Panc1 (cell line): ENCODE measurements around the gene MOCS2. TPM values are rescaled to one million over a fixed set of nuclear protein-coding genes. Genes with fewer than 3 reads are reported as not detected.

Experiments used
- ATAC-seq: fragments of 200-7000 bp; cut with Tn5 transposase; 2 replicates; pipeline ENCODE4 v1.9.1; 2020; ENCODE audit warnings: mild to moderate bottlenecking, moderate library complexity
- BruUV-seq: library from RNA; stranded (reverse); fragments of 400-500 nt; replicated peaks from 2 replicates; lab custom pipeline; 2021; lab: Mats Ljungman, UMichigan
- CTCF ChIA-PET: fragments of 300-600 bp; sonication (Branson Sonifier 250); formaldehyde crosslinking; loops from one replicate; lab custom pipeline; 2022; ENCODE audit warnings: antibody characterized with exemption; lab: Charles Lee
- POLR2A ChIA-PET: fragments of 300-600 bp; sonication (Branson Sonifier 250); formaldehyde crosslinking; loops from one replicate; lab custom pipeline; 2022; ENCODE audit warnings: antibody characterized with exemption; lab: Charles Lee
- DNase-seq: peaks from one replicate; pipeline ENCODE4 v3.0.0-alpha.2; 2010; ENCODE audit warnings: low read depth, low spot score
- H3K27ac ChIP-seq: 2 replicates; pipeline ENCODE4 v1.5.1; 2011; ENCODE audit warnings: mild to moderate bottlenecking, low read length, inconsistent platforms
- H3K27me3 ChIP-seq: fragments of 200-500 bp; sonication (Bioruptor generic); 2 replicates; pipeline ENCODE4 v1.6.0; 2014; ENCODE audit warnings: low read length, inconsistent platforms; ENCODE audit not compliant: control insufficient read depth, insufficient read depth
- H3K36me3 ChIP-seq: fragments of 200-500 bp; sonication (Bioruptor generic); 2 replicates; pipeline ENCODE4 v1.5.1; 2014; ENCODE audit warnings: inconsistent platforms, mild to moderate bottlenecking, low read length, moderate library complexity; ENCODE audit not compliant: control insufficient read depth, insufficient read depth
- H3K4me1 ChIP-seq: 2 replicates; pipeline ENCODE4 v1.5.1; 2011; ENCODE audit warnings: inconsistent platforms, mild to moderate bottlenecking, low read length, moderate library complexity; ENCODE audit not compliant: control insufficient read depth, insufficient read depth
- H3K4me3 ChIP-seq, 2 experiments: 2 replicates each; pipeline ENCODE4 v1.5.1; 2011 to 2012; ENCODE audit warnings: low read depth in 2 of 2, low read length in 2 of 2, mild to moderate bottlenecking in 2 of 2, inconsistent platforms in 1 of 2, moderate library complexity in 1 of 2
- H3K9me3 ChIP-seq: fragments of 200-500 bp; sonication (Bioruptor generic); 2 replicates; pipeline ENCODE4 v1.5.1; 2014; ENCODE audit warnings: low read depth, mild to moderate bottlenecking, inconsistent platforms, low read length, moderate library complexity; ENCODE audit not compliant: control insufficient read depth, insufficient read depth
- POLR2AphosphoS5 ChIP-seq: IDR thresholded peaks from 2 replicates; pipeline ENCODE4 v1.6.1; 2012; ENCODE audit warnings: mild to moderate bottlenecking, low read depth, low read length, moderate library complexity
- SIN3A ChIP-seq: IDR thresholded peaks from 2 replicates; pipeline ENCODE4 v1.6.1; 2012; ENCODE audit warnings: low read depth, mild to moderate bottlenecking, low read length, moderate library complexity, borderline replicate concordance; ENCODE audit not compliant: insufficient read depth
- TCF7L2 ChIP-seq: IDR thresholded peaks from 2 replicates; pipeline ENCODE4 v1.6.1; 2011; ENCODE audit warnings: mild to moderate bottlenecking, low read depth, low read length, inconsistent platforms
- in situ Hi-C: cut with HindIII; loops from 2 replicates; pipeline ENCODE4 v1.10.0; 2016; ENCODE audit warnings: low sequenced_read_pairs, low pct_unique_long_range_greater_than_20kb
- intact Hi-C: fragments of 100-400 bp; cut with micrococcal nuclease; formaldehyde crosslinking; loops from one replicate; pipeline ENCODE4 v1.10.0; 2022; ENCODE audit not compliant: unreplicated experiment
- total RNA-seq: library from RNA; stranded (reverse); gene quantifications from one replicate; pipeline ENCODE4 v1.2.1, GENCODE V29; 2021; ENCODE audit not compliant: unreplicated experiment
- TF ChIP-seq, protein P1 (sequence below), 2 experiments: IDR thresholded peaks; 2 replicates each; pipeline ENCODE4 v1.6.1; 2011 to 2012; ENCODE audit warnings: low read depth in 2 of 2, control low read depth in 1 of 2, low read length in 1 of 2, mild to moderate bottlenecking in 1 of 2, moderate library complexity in 1 of 2; ENCODE audit not compliant: insufficient read depth in 1 of 2
- TF ChIP-seq, protein P2 (sequence below): fragments of 450-650 bp; IDR thresholded peaks from 2 replicates; pipeline ENCODE4 v1.5.1; 2017; ENCODE audit warnings: mild to moderate bottlenecking

MOCS2 gene
- total RNA-seq, 1 experiment from 2014 or later = 39.5 TPM

DNA sequence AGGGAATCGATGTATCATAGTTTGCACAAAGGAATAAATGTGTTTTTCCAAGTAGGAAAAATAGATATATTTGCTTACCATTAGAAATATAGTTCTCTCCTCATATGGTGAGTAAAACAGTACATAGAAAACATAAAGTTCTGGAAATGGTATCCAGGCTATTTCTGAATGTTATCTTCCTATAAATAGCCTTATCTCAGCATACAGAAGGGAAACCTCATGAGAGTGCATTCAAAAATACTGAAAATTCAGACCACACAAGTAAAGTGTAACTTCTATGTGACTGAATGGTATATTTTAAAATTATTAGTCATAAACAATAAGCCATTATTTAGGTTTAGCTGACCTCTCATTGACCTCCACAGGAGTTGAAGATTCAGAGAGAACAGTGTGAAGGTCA lies 43.5 kb downstream of the MOCS2 start:
- H3K27ac ChIP-seq = no peak overlapping the region
- ChIA-PET CTCF (no interaction called here), POLR2A (no interaction called here)
- ATAC-seq (no peak), DNase-seq (no peak)
- no peak overlapping the region for H3K4me3 ChIP-seq
- TF ChIP-seq TCF7L2 (no peak), SIN3A (no peak), POLR2AphosphoS5 (no peak)
- TF ChIP-seq, protein P1, sequence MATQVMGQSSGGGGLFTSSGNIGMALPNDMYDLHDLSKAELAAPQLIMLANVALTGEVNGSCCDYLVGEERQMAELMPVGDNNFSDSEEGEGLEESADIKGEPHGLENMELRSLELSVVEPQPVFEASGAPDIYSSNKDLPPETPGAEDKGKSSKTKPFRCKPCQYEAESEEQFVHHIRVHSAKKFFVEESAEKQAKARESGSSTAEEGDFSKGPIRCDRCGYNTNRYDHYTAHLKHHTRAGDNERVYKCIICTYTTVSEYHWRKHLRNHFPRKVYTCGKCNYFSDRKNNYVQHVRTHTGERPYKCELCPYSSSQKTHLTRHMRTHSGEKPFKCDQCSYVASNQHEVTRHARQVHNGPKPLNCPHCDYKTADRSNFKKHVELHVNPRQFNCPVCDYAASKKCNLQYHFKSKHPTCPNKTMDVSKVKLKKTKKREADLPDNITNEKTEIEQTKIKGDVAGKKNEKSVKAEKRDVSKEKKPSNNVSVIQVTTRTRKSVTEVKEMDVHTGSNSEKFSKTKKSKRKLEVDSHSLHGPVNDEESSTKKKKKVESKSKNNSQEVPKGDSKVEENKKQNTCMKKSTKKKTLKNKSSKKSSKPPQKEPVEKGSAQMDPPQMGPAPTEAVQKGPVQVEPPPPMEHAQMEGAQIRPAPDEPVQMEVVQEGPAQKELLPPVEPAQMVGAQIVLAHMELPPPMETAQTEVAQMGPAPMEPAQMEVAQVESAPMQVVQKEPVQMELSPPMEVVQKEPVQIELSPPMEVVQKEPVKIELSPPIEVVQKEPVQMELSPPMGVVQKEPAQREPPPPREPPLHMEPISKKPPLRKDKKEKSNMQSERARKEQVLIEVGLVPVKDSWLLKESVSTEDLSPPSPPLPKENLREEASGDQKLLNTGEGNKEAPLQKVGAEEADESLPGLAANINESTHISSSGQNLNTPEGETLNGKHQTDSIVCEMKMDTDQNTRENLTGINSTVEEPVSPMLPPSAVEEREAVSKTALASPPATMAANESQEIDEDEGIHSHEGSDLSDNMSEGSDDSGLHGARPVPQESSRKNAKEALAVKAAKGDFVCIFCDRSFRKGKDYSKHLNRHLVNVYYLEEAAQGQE (IDR thresholded peaks at IDR 0.05; ENCODE audit: insufficient read depth in 1 of 2, low read depth in 2 of 2, low read length in 1 of 2) = no peak
- TF ChIP-seq, protein P2, sequence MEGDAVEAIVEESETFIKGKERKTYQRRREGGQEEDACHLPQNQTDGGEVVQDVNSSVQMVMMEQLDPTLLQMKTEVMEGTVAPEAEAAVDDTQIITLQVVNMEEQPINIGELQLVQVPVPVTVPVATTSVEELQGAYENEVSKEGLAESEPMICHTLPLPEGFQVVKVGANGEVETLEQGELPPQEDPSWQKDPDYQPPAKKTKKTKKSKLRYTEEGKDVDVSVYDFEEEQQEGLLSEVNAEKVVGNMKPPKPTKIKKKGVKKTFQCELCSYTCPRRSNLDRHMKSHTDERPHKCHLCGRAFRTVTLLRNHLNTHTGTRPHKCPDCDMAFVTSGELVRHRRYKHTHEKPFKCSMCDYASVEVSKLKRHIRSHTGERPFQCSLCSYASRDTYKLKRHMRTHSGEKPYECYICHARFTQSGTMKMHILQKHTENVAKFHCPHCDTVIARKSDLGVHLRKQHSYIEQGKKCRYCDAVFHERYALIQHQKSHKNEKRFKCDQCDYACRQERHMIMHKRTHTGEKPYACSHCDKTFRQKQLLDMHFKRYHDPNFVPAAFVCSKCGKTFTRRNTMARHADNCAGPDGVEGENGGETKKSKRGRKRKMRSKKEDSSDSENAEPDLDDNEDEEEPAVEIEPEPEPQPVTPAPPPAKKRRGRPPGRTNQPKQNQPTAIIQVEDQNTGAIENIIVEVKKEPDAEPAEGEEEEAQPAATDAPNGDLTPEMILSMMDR = no peak
- no TSS peak for BruUV-seq
- H3K9me3 ChIP-seq = no peaks in the 10 kb centered on the region
- H3K4me1 ChIP-seq = peaks cover 3% of the 10 kb centered on the region; the same call in 1 of the 2 replicates
- in situ Hi-C loops = no loop called here
- intact Hi-C loops = no loop called here
- H3K36me3 ChIP-seq = peaks cover 26% of the 10 kb centered on the region
- H3K27me3 ChIP-seq = no peaks in the 10 kb centered on the region

DNA sequence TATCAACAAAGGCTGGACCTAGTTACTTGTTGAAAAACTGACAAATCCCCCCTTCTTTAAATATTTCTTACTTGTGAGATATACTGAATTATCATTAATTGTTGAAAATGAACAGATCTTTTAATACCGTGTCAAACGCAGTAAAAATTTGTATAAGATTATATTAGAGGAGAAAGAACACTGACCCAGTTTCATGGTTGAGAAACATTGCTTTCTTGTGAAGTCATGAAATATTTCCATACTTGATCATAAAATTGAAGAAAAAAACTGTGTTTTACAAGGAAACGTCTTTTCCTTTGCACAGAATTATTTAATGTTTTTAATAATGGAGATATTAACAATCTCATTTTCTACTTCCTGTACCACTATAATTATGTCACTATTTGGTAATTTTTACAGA lies 45.8 kb downstream of the MOCS2 start:
- Histone ChIP-seq H3K9me3 (no peaks in the 10 kb centered on the region), H3K27ac (no peak overlapping the region), H3K27me3 (no peaks in the 10 kb centered on the region), H3K4me1 (no peaks in the 10 kb centered on the region), H3K36me3 (peaks cover 21% of the 10 kb centered on the region), H3K4me3 (no peak overlapping the region)
- ChIA-PET POLR2A (no interaction called here), CTCF (no interaction called here)
- intact Hi-C loops = no loop called here
- in situ Hi-C loops = no loop called here
- ATAC-seq = no peak
- no peak for DNase-seq
- TF ChIP-seq SIN3A (no peak), TCF7L2 (no peak), POLR2AphosphoS5 (no peak)
- TF ChIP-seq, protein P1 (IDR thresholded peaks at IDR 0.05; ENCODE audit: insufficient read depth in 1 of 2, low read depth in 2 of 2, low read length in 1 of 2) = no peak
- TF ChIP-seq, protein P2 = no peak
- BruUV-seq = no TSS peak
